SJCRH30 (cell line): ENCODE measurements around the gene USP17L27. TPM values are rescaled to one million over a fixed set of nuclear protein-coding genes. Genes with fewer than 3 reads are reported as not detected.
"Not testable (repeated sequence)": the region's sequence is repeated elsewhere in the genome, so short reads cannot be mapped to it uniquely, and the experiment has no call there.

Source experiments
- DNase-seq, 2 experiments: peaks; one replicate each; pipeline ENCODE4 v3.0.0-alpha.2; 2015 to 2020
- H3K27ac ChIP-seq: fragments of 250-450 bp; sonication (Bioruptor Pico); 2 replicates; pipeline ENCODE4 v1.5.1; 2020; ENCODE audit warnings: mild to moderate bottlenecking, moderate library complexity
- H3K27me3 ChIP-seq: fragments of 250-450 bp; sonication (Bioruptor Pico); 2 replicates; pipeline ENCODE4 v1.5.1; 2020; ENCODE audit warnings: mild to moderate bottlenecking, moderate library complexity
- H3K36me3 ChIP-seq: fragments of 250-450 bp; sonication (Bioruptor Pico); 2 replicates; pipeline ENCODE4 v1.5.1; 2020; ENCODE audit warnings: mild to moderate bottlenecking, moderate library complexity
- H3K4me1 ChIP-seq: fragments of 250-450 bp; sonication (Bioruptor Pico); 2 replicates; pipeline ENCODE4 v1.5.1; 2020; ENCODE audit warnings: mild to moderate bottlenecking, moderate library complexity
- H3K4me3 ChIP-seq: fragments of 250-450 bp; sonication (Bioruptor Pico); 2 replicates; pipeline ENCODE4 v1.5.1; 2020; ENCODE audit warnings: mild to moderate bottlenecking, moderate library complexity
- H3K9me3 ChIP-seq: fragments of 250-450 bp; sonication (Bioruptor Pico); replicated peaks from 2 replicates; pipeline ENCODE4 v1.5.1; 2020; ENCODE audit warnings: mild to moderate bottlenecking, moderate library complexity
- total RNA-seq: library from RNA; depleted of rRNA; stranded (reverse); fragments of >200 nt; shearing (Covaris generic); gene quantifications from 2 replicates; pipeline ENCODE4 v1.2.3, GENCODE V29; 2014; rRNA removed

USP17L27 gene, protein sequence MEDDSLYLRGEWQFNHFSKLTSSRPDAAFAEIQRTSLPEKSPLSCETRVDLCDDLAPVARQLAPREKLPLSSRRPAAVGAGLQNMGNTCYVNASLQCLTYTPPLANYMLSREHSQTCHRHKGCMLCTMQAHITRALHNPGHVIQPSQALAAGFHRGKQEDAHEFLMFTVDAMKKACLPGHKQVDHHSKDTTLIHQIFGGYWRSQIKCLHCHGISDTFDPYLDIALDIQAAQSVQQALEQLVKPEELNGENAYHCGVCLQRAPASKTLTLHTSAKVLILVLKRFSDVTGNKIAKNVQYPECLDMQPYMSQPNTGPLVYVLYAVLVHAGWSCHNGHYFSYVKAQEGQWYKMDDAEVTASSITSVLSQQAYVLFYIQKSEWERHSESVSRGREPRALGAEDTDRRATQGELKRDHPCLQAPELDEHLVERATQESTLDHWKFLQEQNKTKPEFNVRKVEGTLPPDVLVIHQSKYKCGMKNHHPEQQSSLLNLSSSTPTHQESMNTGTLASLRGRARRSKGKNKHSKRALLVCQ
- total RNA-seq, result not detected in 2 replicates

DNA sequence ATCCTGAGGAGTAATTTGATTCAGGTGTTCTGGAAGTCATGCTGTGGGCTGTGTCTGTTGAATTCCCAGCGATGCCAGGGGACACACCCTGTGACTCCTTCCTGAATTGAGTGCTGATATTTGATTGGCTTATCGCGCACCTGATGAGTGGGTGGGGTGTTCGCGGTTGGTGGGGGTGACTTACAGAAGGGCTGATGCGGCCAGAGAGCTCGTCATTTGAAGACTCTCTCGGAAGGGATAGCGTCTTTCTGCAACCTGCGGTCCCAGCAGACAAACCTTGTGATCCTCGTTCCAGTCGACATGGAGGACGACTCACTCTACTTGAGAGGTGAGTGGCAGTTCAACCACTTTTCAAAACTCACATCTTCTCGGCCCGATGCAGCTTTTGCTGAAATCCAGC, at the start of gene USP17L27:
Gene USP17L27 (plus strand): TSS at position 301 of the 400 bp plus-strand sequence. CDS start 0 bp downstream, at position 301.
- not testable (repeated sequence) for H3K27ac ChIP-seq, H3K4me1 ChIP-seq, H3K9me3 ChIP-seq, H3K27me3 ChIP-seq, DNase-seq, H3K4me3 ChIP-seq, H3K36me3 ChIP-seq

DNA sequence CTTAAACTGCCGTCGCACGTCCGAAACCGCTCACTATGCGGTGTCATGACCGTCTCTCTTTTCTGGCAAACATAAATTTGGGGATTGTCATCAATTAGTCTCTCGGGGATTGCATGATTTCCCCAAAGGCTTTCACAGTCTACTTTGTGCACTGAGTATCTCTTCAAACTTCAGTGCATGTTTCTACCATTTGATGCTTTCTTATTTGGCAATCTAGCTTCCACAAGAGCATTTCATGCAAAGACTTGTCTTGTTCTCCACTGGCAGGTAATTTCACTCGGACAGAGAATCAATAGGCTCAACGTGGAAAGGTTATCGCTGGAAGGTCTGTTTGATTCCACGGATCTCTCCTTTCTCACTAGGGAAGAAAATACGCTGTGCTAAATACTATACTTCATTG, 19.8 kb upstream of the USP17L27 start:
- H3K36me3 ChIP-seq, H3K4me1 ChIP-seq, DNase-seq, H3K9me3 ChIP-seq, H3K27me3 ChIP-seq, H3K27ac ChIP-seq, H3K4me3 ChIP-seq: not testable (repeated sequence)

DNA sequence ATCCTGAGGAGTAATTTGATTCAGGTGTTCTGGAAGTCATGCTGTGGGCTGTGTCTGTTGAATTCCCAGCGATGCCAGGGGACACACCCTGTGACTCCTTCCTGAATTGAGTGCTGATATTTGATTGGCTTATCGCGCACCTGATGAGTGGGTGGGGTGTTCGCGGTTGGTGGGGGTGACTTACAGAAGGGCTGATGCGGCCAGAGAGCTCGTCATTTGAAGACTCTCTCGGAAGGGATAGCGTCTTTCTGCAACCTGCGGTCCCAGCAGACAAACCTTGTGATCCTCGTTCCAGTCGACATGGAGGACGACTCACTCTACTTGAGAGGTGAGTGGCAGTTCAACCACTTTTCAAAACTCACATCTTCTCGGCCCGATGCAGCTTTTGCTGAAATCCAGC, 19.1 kb upstream of the USP17L27 start, which contains the start of gene USP17L24:
Gene USP17L24 (plus strand): TSS at position 301 of the 400 bp plus-strand sequence. CDS start 0 bp downstream, at position 301.
- H3K4me1 ChIP-seq, H3K27me3 ChIP-seq, H3K36me3 ChIP-seq, H3K27ac ChIP-seq, H3K4me3 ChIP-seq, H3K9me3 ChIP-seq, DNase-seq: not testable (repeated sequence)

DNA sequence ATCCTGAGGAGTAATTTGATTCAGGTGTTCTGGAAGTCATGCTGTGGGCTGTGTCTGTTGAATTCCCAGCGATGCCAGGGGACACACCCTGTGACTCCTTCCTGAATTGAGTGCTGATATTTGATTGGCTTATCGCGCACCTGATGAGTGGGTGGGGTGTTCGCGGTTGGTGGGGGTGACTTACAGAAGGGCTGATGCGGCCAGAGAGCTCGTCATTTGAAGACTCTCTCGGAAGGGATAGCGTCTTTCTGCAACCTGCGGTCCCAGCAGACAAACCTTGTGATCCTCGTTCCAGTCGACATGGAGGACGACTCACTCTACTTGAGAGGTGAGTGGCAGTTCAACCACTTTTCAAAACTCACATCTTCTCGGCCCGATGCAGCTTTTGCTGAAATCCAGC, 14.3 kb upstream of the USP17L27 start, which contains the start of gene USP17L25:
Gene USP17L25 (plus strand): TSS at position 301 of the 400 bp plus-strand sequence. CDS start 0 bp downstream, at position 301.
- DNase-seq, H3K27ac ChIP-seq, H3K4me3 ChIP-seq, H3K4me1 ChIP-seq, H3K27me3 ChIP-seq, H3K9me3 ChIP-seq, H3K36me3 ChIP-seq: not testable (repeated sequence)

DNA sequence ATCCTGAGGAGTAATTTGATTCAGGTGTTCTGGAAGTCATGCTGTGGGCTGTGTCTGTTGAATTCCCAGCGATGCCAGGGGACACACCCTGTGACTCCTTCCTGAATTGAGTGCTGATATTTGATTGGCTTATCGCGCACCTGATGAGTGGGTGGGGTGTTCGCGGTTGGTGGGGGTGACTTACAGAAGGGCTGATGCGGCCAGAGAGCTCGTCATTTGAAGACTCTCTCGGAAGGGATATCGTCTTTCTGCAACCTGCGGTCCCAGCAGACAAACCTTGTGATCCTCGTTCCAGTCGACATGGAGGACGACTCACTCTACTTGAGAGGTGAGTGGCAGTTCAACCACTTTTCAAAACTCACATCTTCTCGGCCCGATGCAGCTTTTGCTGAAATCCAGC, 9.6 kb upstream of the USP17L27 start, which contains the start of gene USP17L26:
Gene USP17L26 (plus strand): TSS at position 301 of the 400 bp plus-strand sequence. CDS start 0 bp downstream, at position 301.
- H3K27me3 ChIP-seq, H3K4me3 ChIP-seq, H3K27ac ChIP-seq, DNase-seq, H3K9me3 ChIP-seq, H3K36me3 ChIP-seq, H3K4me1 ChIP-seq: not testable (repeated sequence)

DNA sequence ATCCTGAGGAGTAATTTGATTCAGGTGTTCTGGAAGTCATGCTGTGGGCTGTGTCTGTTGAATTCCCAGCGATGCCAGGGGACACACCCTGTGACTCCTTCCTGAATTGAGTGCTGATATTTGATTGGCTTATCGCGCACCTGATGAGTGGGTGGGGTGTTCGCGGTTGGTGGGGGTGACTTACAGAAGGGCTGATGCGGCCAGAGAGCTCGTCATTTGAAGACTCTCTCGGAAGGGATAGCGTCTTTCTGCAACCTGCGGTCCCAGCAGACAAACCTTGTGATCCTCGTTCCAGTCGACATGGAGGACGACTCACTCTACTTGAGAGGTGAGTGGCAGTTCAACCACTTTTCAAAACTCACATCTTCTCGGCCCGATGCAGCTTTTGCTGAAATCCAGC, 4.8 kb upstream of the USP17L27 start, which contains the start of gene USP17L5:
Gene USP17L5 (plus strand): TSS at position 301 of the 400 bp plus-strand sequence. CDS start 0 bp downstream, at position 301.
- not testable (repeated sequence) for H3K36me3 ChIP-seq, DNase-seq, H3K4me1 ChIP-seq, H3K4me3 ChIP-seq, H3K27ac ChIP-seq, H3K9me3 ChIP-seq, H3K27me3 ChIP-seq

DNA sequence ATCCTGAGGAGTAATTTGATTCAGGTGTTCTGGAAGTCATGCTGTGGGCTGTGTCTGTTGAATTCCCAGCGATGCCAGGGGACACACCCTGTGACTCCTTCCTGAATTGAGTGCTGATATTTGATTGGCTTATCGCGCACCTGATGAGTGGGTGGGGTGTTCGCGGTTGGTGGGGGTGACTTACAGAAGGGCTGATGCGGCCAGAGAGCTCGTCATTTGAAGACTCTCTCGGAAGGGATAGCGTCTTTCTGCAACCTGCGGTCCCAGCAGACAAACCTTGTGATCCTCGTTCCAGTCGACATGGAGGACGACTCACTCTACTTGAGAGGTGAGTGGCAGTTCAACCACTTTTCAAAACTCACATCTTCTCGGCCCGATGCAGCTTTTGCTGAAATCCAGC, 4.6 kb downstream of the USP17L27 start, which contains the start of gene USP17L28:
Gene USP17L28 (plus strand): TSS at position 301 of the 400 bp plus-strand sequence. CDS start 0 bp downstream, at position 301.
- H3K36me3 ChIP-seq, H3K9me3 ChIP-seq, DNase-seq, H3K27ac ChIP-seq, H3K4me3 ChIP-seq, H3K27me3 ChIP-seq, H3K4me1 ChIP-seq: not testable (repeated sequence)

DNA sequence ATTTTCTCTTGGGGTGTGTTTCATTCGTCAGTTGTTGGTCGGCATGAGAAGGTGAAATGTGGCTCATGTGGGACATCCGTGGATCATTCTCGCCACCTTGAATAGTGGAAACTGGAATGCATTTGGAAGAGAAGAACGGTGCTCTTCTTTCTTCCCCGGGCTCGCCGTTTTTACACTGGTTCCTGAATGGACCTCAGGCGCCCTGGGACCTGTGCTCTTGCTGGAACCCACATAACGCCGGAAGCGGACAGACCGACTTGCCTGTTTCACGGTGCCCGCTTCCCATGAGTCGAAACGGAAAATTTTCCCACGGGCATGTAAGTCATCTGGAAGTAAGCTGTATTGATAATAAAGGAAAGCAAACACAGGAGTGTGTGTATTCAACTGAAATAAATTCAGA, 6.9 kb downstream of the USP17L27 start:
- not testable (repeated sequence) for H3K27ac ChIP-seq, H3K9me3 ChIP-seq, H3K36me3 ChIP-seq, DNase-seq, H3K4me3 ChIP-seq, H3K27me3 ChIP-seq, H3K4me1 ChIP-seq

DNA sequence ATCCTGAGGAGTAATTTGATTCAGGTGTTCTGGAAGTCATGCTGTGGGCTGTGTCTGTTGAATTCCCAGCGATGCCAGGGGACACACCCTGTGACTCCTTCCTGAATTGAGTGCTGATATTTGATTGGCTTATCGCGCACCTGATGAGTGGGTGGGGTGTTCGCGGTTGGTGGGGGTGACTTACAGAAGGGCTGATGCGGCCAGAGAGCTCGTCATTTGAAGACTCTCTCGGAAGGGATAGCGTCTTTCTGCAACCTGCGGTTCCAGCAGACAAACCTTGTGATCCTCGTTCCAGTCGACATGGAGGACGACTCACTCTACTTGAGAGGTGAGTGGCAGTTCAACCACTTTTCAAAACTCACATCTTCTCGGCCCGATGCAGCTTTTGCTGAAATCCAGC, 9.4 kb downstream of the USP17L27 start, which contains the start of gene USP17L29:
Gene USP17L29 (plus strand): TSS at position 301 of the 400 bp plus-strand sequence. CDS start 0 bp downstream, at position 301.
- H3K27me3 ChIP-seq, H3K36me3 ChIP-seq, H3K4me1 ChIP-seq, DNase-seq, H3K9me3 ChIP-seq, H3K27ac ChIP-seq, H3K4me3 ChIP-seq: not testable (repeated sequence)

DNA sequence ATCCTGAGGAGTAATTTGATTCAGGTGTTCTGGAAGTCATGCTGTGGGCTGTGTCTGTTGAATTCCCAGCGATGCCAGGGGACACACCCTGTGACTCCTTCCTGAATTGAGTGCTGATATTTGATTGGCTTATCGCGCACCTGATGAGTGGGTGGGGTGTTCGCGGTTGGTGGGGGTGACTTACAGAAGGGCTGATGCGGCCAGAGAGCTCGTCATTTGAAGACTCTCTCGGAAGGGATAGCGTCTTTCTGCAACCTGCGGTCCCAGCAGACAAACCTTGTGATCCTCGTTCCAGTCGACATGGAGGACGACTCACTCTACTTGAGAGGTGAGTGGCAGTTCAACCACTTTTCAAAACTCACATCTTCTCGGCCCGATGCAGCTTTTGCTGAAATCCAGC, 18.9 kb downstream of the USP17L27 start, which contains the start of gene USP17L30:
Gene USP17L30 (plus strand): TSS at position 301 of the 400 bp plus-strand sequence. CDS start 0 bp downstream, at position 301.
- not testable (repeated sequence) for H3K27me3 ChIP-seq, H3K9me3 ChIP-seq, DNase-seq, H3K27ac ChIP-seq, H3K4me3 ChIP-seq, H3K36me3 ChIP-seq, H3K4me1 ChIP-seq

DNA sequence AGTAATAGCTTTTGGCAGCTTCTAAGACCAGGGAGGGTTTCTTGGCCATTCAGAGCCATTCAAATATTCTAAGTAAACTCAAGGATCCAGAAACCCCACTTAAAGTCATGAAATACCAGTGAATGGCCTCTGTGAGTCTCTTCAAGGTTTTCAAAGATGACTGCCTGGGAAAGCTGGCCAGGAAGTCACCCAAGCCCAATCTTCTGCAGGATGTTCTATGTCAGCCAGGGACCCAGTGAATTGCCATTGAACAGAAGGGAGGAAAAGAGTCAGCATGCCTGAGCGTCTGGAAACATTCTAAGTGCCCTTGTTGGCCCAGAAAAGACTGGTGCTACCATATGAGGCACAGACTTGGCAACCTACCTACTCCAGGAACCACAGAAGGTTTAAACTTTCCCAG, 35.9 kb downstream of the USP17L27 start:
- not testable (repeated sequence) for DNase-seq, H3K36me3 ChIP-seq, H3K27me3 ChIP-seq, H3K27ac ChIP-seq, H3K9me3 ChIP-seq, H3K4me1 ChIP-seq, H3K4me3 ChIP-seq

DNA sequence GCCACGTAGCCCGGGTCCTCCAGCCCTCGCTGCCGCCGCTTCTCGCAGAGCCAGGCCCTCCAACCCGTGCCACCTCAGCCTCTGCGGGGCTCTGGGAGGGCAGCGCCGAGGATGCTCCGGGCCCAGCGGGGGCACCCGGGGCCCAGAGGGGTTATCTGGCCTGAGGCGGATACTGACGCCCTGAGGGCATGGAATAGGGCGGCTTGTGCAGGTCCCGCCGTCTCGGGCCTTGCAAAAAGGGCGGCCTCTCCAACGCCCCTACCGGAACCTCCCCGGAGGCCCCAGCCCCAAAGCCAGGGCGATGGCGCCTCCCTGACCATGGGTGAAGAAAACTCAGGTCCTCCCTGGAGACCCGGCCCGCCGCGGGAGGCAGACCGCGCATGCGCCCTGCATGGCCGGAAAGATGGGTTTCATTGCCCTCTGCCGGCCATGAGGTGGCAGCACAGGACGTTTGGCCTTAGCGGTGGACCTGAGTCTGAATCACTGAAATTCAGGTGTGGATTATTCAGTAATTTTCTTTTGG, 37.1 kb downstream of the USP17L27 start:
- H3K9me3 ChIP-seq, H3K27me3 ChIP-seq, H3K36me3 ChIP-seq, H3K4me1 ChIP-seq, H3K4me3 ChIP-seq, H3K27ac ChIP-seq: not testable (repeated sequence)
- peak in 1 of 2 experiments; percentile 24 for DNase-seq

DNA sequence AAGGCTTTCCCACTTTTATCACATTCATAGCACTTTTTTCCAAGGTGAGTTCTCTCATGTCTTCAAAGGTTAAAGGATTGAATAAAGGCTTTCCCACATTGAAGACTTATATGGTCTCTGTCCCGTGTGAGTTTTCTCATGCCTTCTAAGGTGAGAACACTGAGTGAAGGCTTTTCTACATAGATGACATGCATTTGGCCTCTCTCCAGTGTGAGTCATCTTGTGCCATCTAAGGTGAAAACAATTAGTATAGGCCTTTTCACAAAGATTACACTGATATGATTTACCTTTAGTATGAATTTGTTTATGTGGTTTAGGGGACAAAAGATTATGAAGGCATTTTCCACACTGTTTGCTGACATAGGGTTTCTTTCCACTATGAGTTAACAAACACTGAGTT, 40.2 kb downstream of the USP17L27 start:
- H3K4me1 ChIP-seq, result no peaks in the 10 kb centered on the region
- H3K4me3 ChIP-seq, result no peak overlapping the region
- DNase-seq, result no peak
- H3K27ac ChIP-seq, result no peak overlapping the region
- no peaks in the 10 kb centered on the region for H3K9me3 ChIP-seq
- no peaks in the 10 kb centered on the region for H3K36me3 ChIP-seq
- H3K27me3 ChIP-seq, result no peaks in the 10 kb centered on the region

DNA sequence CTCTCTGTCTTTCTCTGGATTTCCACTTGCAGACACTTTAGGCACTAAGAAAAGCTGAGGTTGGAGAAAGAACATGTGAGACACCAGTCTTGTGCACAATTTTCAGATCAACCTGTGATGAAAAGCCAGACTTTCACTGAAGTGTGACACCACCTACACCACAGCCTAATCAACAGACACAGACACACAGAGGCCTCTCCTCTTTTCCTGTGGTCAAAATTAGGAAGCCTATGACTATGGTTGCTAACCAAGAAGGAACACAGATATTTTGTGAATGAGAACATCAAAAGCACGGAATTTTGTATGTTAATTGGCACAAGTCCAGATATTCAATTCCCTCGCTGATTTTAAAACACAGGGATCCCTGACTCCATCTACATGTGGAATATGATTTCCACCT, 45.1 kb downstream of the USP17L27 start:
- DNase-seq, H3K27ac ChIP-seq, H3K27me3 ChIP-seq, H3K36me3 ChIP-seq, H3K9me3 ChIP-seq, H3K4me1 ChIP-seq, H3K4me3 ChIP-seq: not testable (repeated sequence)
